Fibroblast of the aortic adventitia (primary cell): ENCODE results near the gene VAMP5. TPM values are rescaled to one million over a fixed set of nuclear protein-coding genes. Genes with fewer than 3 reads are reported as not detected.
"Not testable (repeated sequence)": the region's sequence is repeated elsewhere in the genome, so short reads cannot be mapped to it uniquely, and the experiment has no call there.

ENCODE experiments used
- DNase-seq: peaks from one replicate; pipeline ENCODE4 v3.0.0-alpha.2; 2010; ENCODE audit warnings: low read depth
- H3K4me3 ChIP-seq: 2 replicates; pipeline ENCODE4 v1.5.1; 2011; ENCODE audit warnings: low read depth, mild to moderate bottlenecking, control low read depth, low read length, moderate library complexity
- CTCF ChIP-seq: IDR thresholded peaks from 2 replicates; pipeline ENCODE4 v1.5.1; 2011; ENCODE audit warnings: mild to moderate bottlenecking, low read length, control low read depth, inconsistent platforms; ENCODE audit not compliant: insufficient read depth
- total RNA-seq: library from RNA; depleted of rRNA; stranded (reverse); fragments of >200 nt; gene quantifications from 2 replicates; pipeline ENCODE4 v1.2.3, GENCODE V29; 2012; ENCODE audit warnings: low replicate concordance

Gene VAMP5
- total RNA-seq, 1 donor = 33.8 TPM

DNA sequence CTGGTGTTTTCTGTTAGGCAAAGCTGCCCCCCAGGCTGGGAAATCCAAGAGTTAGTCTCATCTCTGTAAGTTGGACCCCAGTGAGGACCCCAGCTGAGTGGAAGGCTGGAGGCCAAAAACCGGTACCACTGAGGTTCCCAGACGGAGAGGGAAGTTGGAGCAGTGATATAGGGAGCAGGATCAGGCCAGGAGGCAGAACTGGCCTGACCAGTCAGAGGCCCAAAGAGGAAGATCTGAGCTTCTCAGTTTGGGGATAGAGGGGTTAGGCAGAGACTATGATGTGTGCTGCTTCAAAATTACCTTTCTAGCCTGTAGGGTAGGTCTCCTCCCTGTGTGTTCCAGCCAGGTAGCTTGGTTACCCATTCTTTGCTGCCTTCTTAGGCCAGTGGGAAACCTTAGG is 6.7 kb downstream of the VAMP5 start:
- peak overlapping the region; percentile 5 for H3K4me3 ChIP-seq
- no peak for DNase-seq
- TF ChIP-seq CTCF = no peak

DNA sequence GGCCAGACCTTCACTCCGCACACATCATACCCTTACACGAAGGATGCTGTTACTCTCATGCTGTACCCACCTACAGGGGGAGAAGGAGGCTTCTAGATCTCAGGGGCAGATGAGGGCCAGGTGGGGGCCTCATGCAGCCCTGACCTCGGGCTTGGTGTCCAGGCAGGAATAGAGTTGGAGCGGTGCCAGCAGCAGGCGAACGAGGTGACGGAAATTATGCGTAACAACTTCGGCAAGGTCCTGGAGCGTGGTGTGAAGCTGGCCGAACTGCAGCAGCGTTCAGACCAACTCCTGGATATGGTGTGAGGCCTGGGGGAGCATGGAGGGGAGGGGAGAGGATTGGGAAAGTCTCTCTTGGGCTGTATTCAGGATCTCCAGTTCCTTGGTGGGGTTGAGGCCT is 7.3 kb downstream of the VAMP5 start:
- no peak for DNase-seq
- H3K4me3 ChIP-seq = no peak overlapping the region
- TF ChIP-seq CTCF = no peak

DNA sequence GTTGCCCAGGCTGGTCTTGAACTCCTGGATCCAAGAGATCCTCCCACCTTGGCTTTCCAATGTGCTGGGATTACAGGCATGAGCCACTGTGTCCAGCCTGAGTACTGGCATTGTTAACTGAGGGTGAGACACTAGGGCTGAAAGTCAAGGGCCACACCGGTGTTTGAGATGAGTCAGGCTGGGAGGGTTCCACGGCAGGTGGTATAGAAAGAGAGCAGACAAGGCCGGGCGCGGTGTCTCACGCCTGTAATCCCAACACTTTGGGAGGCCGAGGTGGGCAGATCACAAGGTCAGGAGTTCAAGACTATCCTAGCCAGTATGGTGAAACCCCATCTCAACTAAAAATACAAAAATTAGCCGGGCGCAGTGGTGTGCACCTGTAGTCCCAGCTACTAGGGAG is 8.1 kb downstream of the VAMP5 start:
- not testable (repeated sequence) for H3K4me3 ChIP-seq, DNase-seq

GRCh38 chr2:85593023-85593422 is 8.8 kb downstream of the VAMP5 start:
- DNase-seq = no peak
- H3K4me3 ChIP-seq = no peak overlapping the region
- no peak for TF ChIP-seq CTCF

DNA sequence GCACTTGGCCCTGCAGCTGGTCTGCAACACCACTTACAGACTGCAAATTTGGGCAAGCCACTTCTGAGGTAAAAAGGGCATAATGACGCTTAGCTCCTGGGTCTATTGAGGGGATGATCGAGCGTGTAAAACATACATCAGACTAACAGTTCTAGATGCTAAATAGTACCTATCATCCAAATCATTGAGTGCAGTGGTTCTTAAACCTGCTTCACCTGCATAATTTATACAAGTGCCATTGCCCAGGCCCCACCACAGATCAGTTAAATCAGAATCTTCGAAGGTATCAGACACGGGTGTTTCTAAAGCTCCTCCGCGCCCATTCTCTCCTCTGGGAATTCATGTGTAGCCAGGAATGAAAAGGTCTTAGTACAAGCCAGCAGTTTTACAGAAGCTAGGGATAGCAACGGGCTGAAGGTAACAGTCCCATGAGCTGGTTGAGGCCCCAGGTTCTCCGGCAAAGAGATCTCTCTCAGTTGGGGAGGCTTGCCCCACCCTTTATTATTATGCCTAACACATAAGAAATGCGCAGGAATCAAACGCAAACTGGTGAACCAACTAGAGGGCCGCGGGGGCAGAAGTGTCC is 10.6 kb downstream of the VAMP5 start:
- TF ChIP-seq CTCF = no peak
- H3K4me3 ChIP-seq = peak overlapping the region; percentile 60
- no peak for DNase-seq

GRCh38 chr2:85595301-85596025 is 11.2 kb downstream of the VAMP5 start, which contains the start of gene RNF181:
RNF181 (plus strand) TSS chr2:85595745; CDS start chr2:85595764, 19 bp downstream.
- peak within 1 kb of the TSS; percentile 100 for H3K4me3 ChIP-seq
- no peak for TF ChIP-seq CTCF
- DNase-seq = peak; percentile 100

DNA sequence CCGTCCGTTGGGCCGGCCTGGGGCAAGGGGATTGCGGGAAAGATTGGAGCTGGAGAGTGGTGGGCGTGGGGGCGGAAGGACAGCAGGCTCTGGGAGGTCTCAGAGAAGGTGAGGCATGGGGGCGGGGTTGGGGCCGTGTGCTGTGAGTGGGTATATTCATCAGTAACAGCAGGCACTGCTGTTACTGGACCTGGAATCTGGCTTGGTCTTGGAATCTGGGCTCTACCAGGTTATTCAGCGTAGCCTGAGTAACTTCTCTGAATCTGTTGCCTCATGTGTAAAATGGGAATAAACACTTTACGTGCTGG is 11.7 kb downstream of the VAMP5 start:
- no peak for DNase-seq
- peak overlapping the region; percentile 100 for H3K4me3 ChIP-seq
- no peak for TF ChIP-seq CTCF
